Measurements from ENCODE around the gene PSMB5. TPM values are rescaled to one million over a fixed set of nuclear protein-coding genes. Genes with fewer than 3 reads are reported as not detected.

The PSMB5 gene
- total RNA-seq, 4 donors from 2014 or later = 8.6 to 85.1 (median 42.5) TPM

DNA sequence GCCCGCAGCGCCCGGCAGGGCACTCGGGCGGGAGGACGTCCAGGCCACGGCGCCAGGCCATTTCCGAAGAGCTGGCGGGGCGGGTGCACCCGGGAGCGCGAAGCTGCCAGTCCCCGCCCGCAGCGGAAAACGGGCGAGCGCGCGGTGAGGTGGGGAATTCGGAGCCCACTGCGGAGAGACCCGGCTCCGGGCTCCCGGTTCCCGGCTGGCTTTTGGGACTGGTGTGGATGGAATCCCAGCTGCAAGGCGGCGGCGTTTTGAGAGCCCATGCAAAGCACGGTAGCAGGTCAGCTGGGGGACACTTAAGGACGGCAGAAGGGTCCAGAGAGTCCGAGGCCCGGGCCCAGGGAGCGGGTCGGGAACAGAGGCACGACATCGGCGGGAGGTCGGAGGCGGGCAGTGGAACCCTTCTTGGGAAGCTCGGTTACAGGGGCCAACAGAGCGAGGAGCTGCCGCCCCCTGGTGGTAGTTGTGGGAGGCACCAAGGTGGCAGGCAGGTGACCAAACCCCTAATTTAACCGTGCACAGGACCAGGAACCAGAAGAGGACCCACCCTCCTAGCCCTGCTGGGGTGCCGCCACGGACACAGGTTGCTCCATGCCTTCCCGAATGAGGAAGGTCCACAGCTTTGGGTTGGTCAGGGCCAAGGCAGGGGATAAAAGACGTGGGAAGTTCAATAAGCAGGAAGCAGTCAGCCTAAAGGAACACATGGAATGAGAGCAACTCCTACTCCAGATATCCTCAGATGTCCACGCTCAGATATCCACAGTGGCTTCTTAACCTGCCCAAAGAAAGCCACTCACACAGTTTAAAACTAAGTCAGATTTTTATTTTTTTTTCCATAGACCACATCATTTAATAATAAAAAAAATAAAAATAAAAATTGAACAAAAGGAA is 23.3 kb upstream of the PSMB5 start:
- no peaks in the 10 kb centered on the region for H3K9me3 ChIP-seq
- H3K27me3 ChIP-seq = no peaks in the 10 kb centered on the region
- H3K36me3 ChIP-seq = peaks cover 0 to 34% (median 17%) of the 10 kb centered on the region in 4 donors
- H3K27ac ChIP-seq = peak overlapping the region; percentile 57 to 86 (median 86)
- peak; percentile 92 for DNase-seq
- peak overlapping the region; percentile 49 to 81 (median 72) for H3K4me3 ChIP-seq
- WGBS, 2 donors (ENCODE audit: low coverage in 1 of 2) = 1 to 17% methylated on average over 2 to 45 of the region's 51 CpGs
- in situ Hi-C loops (cut with MboI; ENCODE audit: low pct_ligation_motif_present in 1 of 4, low pct_unique_long_range_greater_than_20kb in 1 of 4, low sequenced_read_pairs in 3 of 4) = no loop called here
- intact Hi-C loops (cut with DNase I; ENCODE audit: low total_unique reads) = loop anchor here (2.0 kb wide), 1 partner anchor 71 kb away; no protein-coding TSS in a partner anchor
- peaks cover 10 to 26% (median 20%) of the 10 kb centered on the region in 4 donors for H3K4me1 ChIP-seq
- TF ChIP-seq EP300 (IDR thresholded peaks at IDR 0.05; ENCODE audit: low read depth) (no peak), POLR2AphosphoS5 (IDR thresholded peaks at IDR 0.05) (peak in 2 of 3 donors; percentile 25 to 53), CTCF (IDR thresholded peaks at IDR 0.05) (peak; percentile 95 to 97 (median 96)), POLR2A (IDR thresholded peaks at IDR 0.05) (peak; percentile 7)

DNA sequence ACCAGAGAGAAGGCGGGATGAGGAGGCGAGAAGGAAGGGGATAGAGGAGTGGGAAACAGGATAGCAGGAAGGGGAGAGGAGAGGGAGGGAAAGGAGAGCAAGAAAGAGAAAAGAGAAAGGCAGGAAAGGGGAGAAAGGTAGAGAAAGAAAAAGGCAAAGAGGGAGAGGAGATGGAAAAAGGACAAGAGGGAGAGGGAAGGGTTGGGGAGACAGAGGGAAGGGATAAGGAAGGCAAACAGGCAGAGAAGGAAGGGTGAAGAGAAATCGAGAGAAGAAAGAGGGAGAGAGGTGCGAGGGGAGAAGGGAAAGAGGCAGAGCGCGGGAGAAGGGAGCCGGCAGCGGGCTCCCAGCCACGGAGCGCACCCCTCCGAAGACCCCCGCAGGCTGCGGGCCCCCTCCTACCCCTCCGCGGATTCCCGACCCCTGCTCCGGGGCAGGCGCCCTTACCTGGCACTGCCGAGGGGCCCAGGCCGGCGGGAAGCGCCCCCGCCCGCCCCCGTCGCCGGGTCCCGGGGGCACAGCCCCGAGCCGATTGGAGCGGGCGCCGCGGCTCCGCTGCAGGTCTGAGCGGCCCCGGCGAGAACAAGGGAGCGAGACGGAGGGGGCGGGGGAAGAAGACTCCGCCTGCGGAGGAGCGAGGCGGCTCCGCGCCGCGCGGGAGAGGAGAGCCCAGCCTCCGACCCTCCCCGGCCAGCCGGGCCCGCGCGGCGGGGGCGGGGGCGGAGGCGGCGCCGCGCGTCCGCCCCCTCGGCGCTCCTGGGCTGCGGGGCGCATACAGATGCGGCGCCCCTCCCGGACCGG is 22.5 kb upstream of the PSMB5 start, which contains the start of gene CDH24:
TSS of gene CDH24 (minus strand) at position 565 of the 801 bp plus-strand sequence. CDS start 1,787 bp downstream, outside the sequence.
- intact Hi-C loops (cut with DNase I; ENCODE audit: low total_unique reads) = no loop called here
- Histone ChIP-seq H3K36me3 (peaks cover 0 to 26% (median 13%) of the 10 kb centered on the region in 4 donors), H3K4me3 (peak within 1 kb of the TSS; percentile 49 to 81 (median 72)), H3K4me1 (peaks cover 10 to 26% (median 18%) of the 10 kb centered on the region in 4 donors), H3K9me3 (no peaks in the 10 kb centered on the region), H3K27me3 (no peaks in the 10 kb centered on the region), H3K27ac (peak within 1 kb of the TSS; percentile 57 to 86 (median 86))
- TF ChIP-seq POLR2A (IDR thresholded peaks at IDR 0.05) (no peak), CTCF (IDR thresholded peaks at IDR 0.05) (no peak), EP300 (IDR thresholded peaks at IDR 0.05; ENCODE audit: low read depth) (no peak), POLR2AphosphoS5 (IDR thresholded peaks at IDR 0.05) (no peak)
- WGBS, 2 donors (ENCODE audit: low coverage in 1 of 2) = 6 to 10% methylated on average over 10 to 14 of the region's 73 CpGs
- in situ Hi-C loops (cut with MboI; ENCODE audit: low pct_ligation_motif_present in 1 of 4, low pct_unique_long_range_greater_than_20kb in 1 of 4, low sequenced_read_pairs in 3 of 4) = no loop called here
- peak; percentile 84 for DNase-seq

DNA sequence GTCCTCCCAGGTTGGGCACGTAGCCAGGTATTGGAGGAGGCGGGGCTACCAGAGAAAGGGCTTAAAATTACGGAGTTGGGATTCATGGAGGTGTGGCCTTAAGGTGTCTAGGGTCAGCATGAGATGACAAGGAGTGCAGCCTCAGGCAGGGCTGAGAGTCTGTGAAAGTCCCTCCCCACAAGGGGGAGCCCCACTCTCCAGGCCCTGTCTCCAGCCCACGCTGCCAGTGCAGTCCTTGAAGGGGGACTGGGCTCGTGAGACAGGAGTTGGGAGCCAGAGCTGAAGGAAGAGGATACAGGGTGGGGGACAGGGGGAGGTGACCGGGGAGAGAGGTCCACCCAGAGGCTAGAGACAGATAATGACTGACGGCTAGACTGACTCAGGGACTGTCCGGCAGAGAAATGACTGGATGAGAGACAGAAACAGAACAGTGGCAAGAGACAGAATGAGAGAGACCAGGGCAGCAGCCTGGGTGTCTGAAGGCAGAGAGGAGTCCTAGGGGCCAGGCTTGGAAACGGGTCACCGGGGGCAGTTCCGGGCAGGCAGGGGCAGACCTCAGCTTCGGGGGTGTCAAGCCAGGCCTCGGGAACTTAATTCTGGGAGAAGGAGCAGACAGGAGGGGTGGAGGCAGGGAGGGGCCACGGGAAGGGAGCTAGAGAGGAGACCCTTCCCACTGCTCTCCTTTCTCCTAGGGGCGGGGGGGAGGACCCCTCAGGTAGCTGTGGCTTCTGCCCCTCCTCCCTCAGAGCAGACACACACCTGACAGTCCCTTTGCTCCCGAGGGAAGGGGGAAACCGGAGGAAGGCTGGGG is 21.6 kb upstream of the PSMB5 start:
- DNase-seq = peak; percentile 80
- peak overlapping the region in 2 of 4 donors; percentile 68 to 76 for H3K4me3 ChIP-seq
- in situ Hi-C loops (cut with MboI; ENCODE audit: low pct_ligation_motif_present in 1 of 4, low pct_unique_long_range_greater_than_20kb in 1 of 4, low sequenced_read_pairs in 3 of 4) (no loop called here), intact Hi-C loops (cut with DNase I; ENCODE audit: low total_unique reads) (no loop called here)
- TF ChIP-seq CTCF (IDR thresholded peaks at IDR 0.05) (peak; percentile 59 to 71 (median 64)), POLR2A (IDR thresholded peaks at IDR 0.05) (no peak), EP300 (IDR thresholded peaks at IDR 0.05; ENCODE audit: low read depth) (no peak)
- H3K27ac ChIP-seq = peak overlapping the region in 1 of 4 donors; percentile 8
- WGBS, 2 donors (ENCODE audit: low coverage in 1 of 2) = 5 to 8% methylated on average over 5 to 17 of the region's 17 CpGs
- peaks cover 10 to 26% (median 17%) of the 10 kb centered on the region in 4 donors for H3K4me1 ChIP-seq
- H3K36me3 ChIP-seq = peaks cover 0 to 22% (median 11%) of the 10 kb centered on the region in 4 donors
- H3K9me3 ChIP-seq = no peaks in the 10 kb centered on the region
- H3K27me3 ChIP-seq = no peaks in the 10 kb centered on the region
